Measurements from ENCODE around the gene MMP23B. TPM values are rescaled to one million over a fixed set of nuclear protein-coding genes. Genes with fewer than 3 reads are reported as not detected.

Gene MMP23B
- total RNA-seq, 4 donors from 2014 or later, result 10.0 to 97.3 (median 43.7) TPM

DNA sequence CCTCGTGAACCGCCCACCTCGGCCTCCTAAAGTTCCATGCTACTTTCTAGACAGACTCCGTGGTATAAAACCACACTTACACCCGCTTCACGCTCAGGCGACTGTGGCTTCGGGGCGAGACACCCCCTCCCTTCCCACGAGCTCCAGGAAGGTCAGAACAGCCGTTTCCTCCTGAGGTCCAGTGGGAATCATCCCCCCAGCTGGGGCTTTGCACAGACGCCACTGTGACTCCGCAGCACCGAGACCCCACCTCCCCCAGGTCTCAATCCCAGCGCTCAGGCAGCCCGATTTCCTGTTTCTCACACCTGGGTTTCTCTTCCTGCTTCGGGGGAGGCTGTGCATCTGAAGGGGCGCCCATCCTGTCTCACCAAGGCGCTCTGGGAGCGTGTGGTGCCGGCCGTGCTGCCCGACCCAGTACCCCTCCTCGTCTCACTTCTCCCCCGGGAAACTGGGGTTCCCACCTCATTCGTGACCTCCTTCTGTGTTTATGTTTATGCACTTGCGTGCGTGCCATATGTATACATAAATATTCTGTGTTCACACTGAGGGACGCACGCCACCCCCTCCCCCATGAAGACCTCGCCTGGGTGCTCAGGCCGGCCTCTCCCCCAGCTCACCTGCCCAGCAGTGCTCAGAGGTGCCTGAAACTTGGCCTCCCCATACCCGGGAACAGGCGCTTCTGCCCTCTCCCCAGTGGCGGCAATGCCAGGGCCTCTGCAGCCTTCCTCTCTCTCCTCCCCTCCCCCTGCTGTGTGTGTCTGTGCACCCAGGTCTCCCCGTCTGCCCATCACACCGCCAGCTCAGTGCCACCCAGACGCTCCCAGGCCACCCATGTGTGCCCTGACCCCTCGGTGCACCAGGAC lies 46.0 kb downstream of the MMP23B start:
- Histone ChIP-seq H3K27me3 (no peaks in the 10 kb centered on the region), H3K36me3 (no peaks in the 10 kb centered on the region), H3K4me3 (no peak overlapping the region), H3K9me3 (no peaks in the 10 kb centered on the region), H3K4me1 (no peaks in the 10 kb centered on the region), H3K27ac (no peak overlapping the region)
- intact Hi-C loops (cut with DNase I; ENCODE audit: low total_unique reads), result no loop called here
- DNase-seq, result no peak
- no peak for TF ChIP-seq CTCF (IDR thresholded peaks at IDR 0.05)
- no peak for TF ChIP-seq POLR2A (IDR thresholded peaks at IDR 0.05)

GRCh38 chr1:1678581-1679380 lies 46.8 kb downstream of the MMP23B start:
- TF ChIP-seq POLR2A (IDR thresholded peaks at IDR 0.05), result no peak
- no peak for TF ChIP-seq CTCF (IDR thresholded peaks at IDR 0.05)
- no peaks in the 10 kb centered on the region for H3K27me3 ChIP-seq
- H3K36me3 ChIP-seq, result no peaks in the 10 kb centered on the region
- H3K4me3 ChIP-seq, result no peak overlapping the region
- peaks cover 0 to 5% of the 10 kb centered on the region in 2 donors for H3K4me1 ChIP-seq
- intact Hi-C loops (cut with DNase I; ENCODE audit: low total_unique reads), result no loop called here
- no peak for DNase-seq
- no peaks in the 10 kb centered on the region for H3K9me3 ChIP-seq
- H3K27ac ChIP-seq, result no peak overlapping the region

DNA sequence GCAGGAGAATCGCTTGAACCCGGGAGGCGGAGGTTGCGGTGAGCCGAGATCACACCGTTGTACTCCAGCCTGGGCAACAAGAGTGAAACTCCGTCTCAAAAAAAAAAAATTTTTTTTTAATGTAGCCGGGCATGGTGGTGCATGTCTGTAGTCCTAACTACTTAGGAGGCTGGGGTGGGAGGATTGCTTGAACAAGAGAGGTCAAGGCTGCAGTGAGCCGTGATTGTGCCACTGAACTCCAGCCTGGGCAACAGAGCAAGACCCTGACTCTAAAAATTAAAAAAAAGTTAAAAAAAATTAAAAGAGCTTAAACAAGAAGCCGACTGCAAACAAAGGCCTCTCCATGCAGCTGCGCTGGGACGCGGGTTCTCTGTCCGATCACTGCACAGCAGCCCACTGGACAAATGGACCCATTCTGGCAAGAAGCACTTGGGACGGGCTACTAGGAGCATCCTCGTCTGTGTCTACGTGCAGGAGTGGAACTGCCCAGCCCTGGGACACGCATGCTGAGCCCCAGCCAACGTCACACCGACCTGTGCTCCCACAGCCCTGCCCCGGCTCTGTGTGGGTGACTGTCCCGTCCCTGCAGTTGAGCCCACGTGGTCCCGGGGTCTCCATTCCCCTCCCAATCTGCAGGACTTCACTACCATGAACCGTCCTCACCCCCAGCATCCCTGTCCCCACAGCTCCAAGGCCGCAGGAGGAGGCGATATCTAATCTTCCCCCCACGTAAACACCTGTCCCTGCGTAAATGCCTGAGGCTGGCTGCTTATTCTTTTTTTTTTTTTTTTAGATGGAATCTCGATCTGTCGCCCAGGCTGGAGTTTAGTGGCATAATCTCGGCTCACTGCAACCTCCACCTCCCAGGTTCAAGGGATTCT lies 48.3 kb downstream of the MMP23B start:
- TF ChIP-seq CTCF (IDR thresholded peaks at IDR 0.05), result no peak
- TF ChIP-seq POLR2A (IDR thresholded peaks at IDR 0.05), result no peak
- intact Hi-C loops (cut with DNase I; ENCODE audit: low total_unique reads), result no loop called here
- no peaks in the 10 kb centered on the region for H3K9me3 ChIP-seq
- H3K36me3 ChIP-seq, result no peaks in the 10 kb centered on the region
- no peaks in the 10 kb centered on the region for H3K27me3 ChIP-seq
- H3K27ac ChIP-seq, result no peak overlapping the region
- H3K4me3 ChIP-seq, result no peak overlapping the region
- H3K4me1 ChIP-seq, result peaks cover 0 to 5% of the 10 kb centered on the region in 2 donors
- no peak for DNase-seq

DNA sequence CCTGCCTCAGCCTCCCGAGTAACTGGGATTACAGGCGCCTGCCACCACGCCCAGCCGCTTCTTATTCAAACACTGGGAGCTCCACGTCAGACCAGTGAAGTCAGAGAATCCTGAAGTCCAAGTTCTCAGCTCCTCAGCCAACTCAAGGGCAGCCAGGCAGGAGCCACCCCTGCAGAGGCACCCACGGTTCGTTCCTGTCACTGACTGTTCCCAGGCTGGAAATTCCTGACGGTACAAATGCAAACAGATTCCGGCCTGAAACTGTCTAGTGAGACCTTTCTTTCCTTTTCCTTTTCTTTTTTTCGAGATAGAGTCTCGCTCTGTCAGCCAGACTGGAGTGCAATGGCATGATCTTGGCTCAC lies 48.9 kb downstream of the MMP23B start:
- no peaks in the 10 kb centered on the region for H3K36me3 ChIP-seq
- intact Hi-C loops (cut with DNase I; ENCODE audit: low total_unique reads), result no loop called here
- no peaks in the 10 kb centered on the region for H3K27me3 ChIP-seq
- no peak for DNase-seq
- no peaks in the 10 kb centered on the region for H3K9me3 ChIP-seq
- TF ChIP-seq CTCF (IDR thresholded peaks at IDR 0.05) (no peak), POLR2A (IDR thresholded peaks at IDR 0.05) (no peak)
- H3K4me1 ChIP-seq, result peaks cover 0 to 5% of the 10 kb centered on the region in 2 donors
- H3K27ac ChIP-seq, result no peak overlapping the region
- no peak overlapping the region for H3K4me3 ChIP-seq

Data from uterus (tissue), 4 donors.